ENCODE results near the gene ZNF423.

DNA sequence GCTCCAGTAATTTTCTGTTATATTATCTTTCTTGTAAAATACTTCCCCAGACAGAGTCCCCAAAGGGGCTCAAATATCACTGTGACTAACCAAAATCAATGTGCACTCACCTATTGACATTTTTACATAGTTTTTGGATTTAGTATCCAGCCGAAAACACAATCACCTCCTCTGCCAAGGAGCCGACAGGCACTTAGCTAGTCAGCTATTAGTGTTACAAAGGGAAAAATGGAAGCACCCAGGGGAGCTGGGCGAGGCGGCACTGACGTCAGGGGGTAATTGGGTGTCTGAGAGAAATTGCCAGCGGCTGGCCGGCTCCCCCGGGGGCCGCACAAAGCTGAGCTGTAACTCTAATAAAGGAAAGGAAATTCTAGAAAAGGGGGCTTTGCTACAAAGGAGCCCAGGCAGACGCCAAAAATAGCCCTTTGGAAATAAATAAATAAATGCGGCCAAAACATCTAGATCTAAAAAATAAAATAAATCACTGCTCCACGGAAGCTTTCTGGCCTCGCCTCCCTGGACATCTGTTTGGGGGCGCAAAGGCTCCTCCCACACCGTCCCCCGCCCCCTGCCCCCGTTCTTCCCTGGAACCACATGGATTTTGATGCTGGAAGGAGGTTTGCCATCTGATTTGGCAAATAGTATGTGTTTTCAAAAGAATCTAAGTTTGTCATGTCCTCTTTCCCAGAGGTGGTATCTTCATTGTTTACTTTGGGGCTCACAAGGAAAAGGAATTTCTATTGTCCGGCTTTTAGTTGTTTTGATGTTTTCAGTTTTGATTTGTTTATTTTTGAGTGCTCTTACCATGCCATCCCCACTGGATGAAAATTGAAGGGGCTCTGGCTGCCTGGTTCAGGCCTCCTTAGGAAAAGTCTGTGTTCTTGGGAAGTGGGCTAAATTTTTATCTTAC lies 156.7 kb downstream of the ZNF423 start:
- TF ChIP-seq CTCF (IDR thresholded peaks at IDR 0.05) = no peak
- TF ChIP-seq SIN3A (IDR thresholded peaks at IDR 0.05; ENCODE audit: borderline replicate concordance, insufficient read depth, low read depth, low read length) = no peak
- TF ChIP-seq POLR2AphosphoS5 (IDR thresholded peaks at IDR 0.05; ENCODE audit: low read depth, low read length) = no peak
- TF ChIP-seq TCF7L2 (IDR thresholded peaks at IDR 0.05; ENCODE audit: low read depth, low read length) = no peak
